Fibroblast of lung (primary cell): ENCODE data around the gene SNPH. TPM values are rescaled to one million over a fixed set of nuclear protein-coding genes. Genes with fewer than 3 reads are reported as not detected.

Source experiments
- DNase-seq, 2 donors: peaks; one replicate each; pipeline versions ENCODE4 v3.0.0 to v3.0.0-alpha.2; 2010; ENCODE audit warnings: low read depth in 2 of 2
- H2AFZ ChIP-seq: 2 replicates; pipeline ENCODE4 v1.5.1; 2012; ENCODE audit warnings: low read length, control low read depth, inconsistent platforms
- H3K27ac ChIP-seq: 2 replicates; pipeline ENCODE4 v1.5.1; 2011; ENCODE audit warnings: low read length, control low read depth; ENCODE audit not compliant: insufficient read depth
- H3K27me3 ChIP-seq: 2 replicates; pipeline ENCODE4 v1.5.1; 2011; ENCODE audit warnings: mild to moderate bottlenecking, low read length; ENCODE audit not compliant: control insufficient read depth, insufficient read depth
- H3K36me3 ChIP-seq: 2 replicates; pipeline ENCODE4 v1.5.1; 2011; ENCODE audit warnings: low read length; ENCODE audit not compliant: control insufficient read depth, insufficient read depth
- H3K4me1 ChIP-seq: 2 replicates; pipeline ENCODE4 v1.5.1; 2011; ENCODE audit warnings: low read length; ENCODE audit not compliant: control insufficient read depth, insufficient read depth; ENCODE audit errors: extremely low read depth
- H3K4me2 ChIP-seq: 2 replicates; pipeline ENCODE4 v1.5.1; 2011; ENCODE audit warnings: low read length, control low read depth; ENCODE audit not compliant: insufficient read depth; ENCODE audit errors: extremely low read depth
- H3K4me3 ChIP-seq, 4 experiments: fragments of 200-600 bp in 1 of 4; sonication (generic) in 1 of 4; replicated peaks in 1 of 4; 2 replicates each; pipeline ENCODE4 v1.5.1; 2011 to 2016; ENCODE audit warnings: low read length in 4 of 4, low read depth in 3 of 4, mild to moderate bottlenecking in 3 of 4, control low read depth in 2 of 4, inconsistent platforms in 1 of 4, mixed read lengths in 1 of 4; ENCODE audit not compliant: insufficient read depth in 1 of 4; ENCODE audit errors: control extremely low read depth in 1 of 4
- H3K79me2 ChIP-seq: 2 replicates; pipeline ENCODE4 v1.5.1; 2012; ENCODE audit warnings: mild to moderate bottlenecking, low read length, inconsistent platforms; ENCODE audit not compliant: control insufficient read depth, insufficient read depth
- H3K9ac ChIP-seq: 2 replicates; pipeline ENCODE4 v1.5.1; 2011; ENCODE audit warnings: mild to moderate bottlenecking, low read length, control low read depth; ENCODE audit not compliant: insufficient read depth
- H3K9me3 ChIP-seq: 2 replicates; pipeline ENCODE4 v1.5.1; 2012; ENCODE audit warnings: low read depth, low read length; ENCODE audit not compliant: control insufficient read depth, insufficient read depth
- H4K20me1 ChIP-seq: 2 replicates; pipeline ENCODE4 v1.5.1; 2011; ENCODE audit warnings: low read length; ENCODE audit not compliant: control insufficient read depth, insufficient read depth; ENCODE audit errors: extremely low read depth
- EZH2 ChIP-seq: IDR thresholded peaks from 2 replicates; pipeline ENCODE4 v1.5.1; 2012; ENCODE audit warnings: low read length, control low read depth, mild to moderate bottlenecking; ENCODE audit errors: missing control alignments
- polyA plus RNA-seq, 2 donors: library from polyadenylated mRNA; depleted of rRNA in 1 of 2; stranded (reverse) in 1 of 2; unstranded in 1 of 2; fragments of >200 nt; gene quantifications; 2 replicates each; pipeline ENCODE4 v1.2.1, GENCODE V29; 2011 to 2012; ENCODE audit warnings: missing spikeins in 1 of 2
- total RNA-seq: library from RNA; depleted of rRNA; stranded (reverse); fragments of >200 nt; gene quantifications from 2 replicates; pipeline ENCODE4 v1.2.1, GENCODE V29; 2014
- TF ChIP-seq, protein P1 (sequence below), 2 donors: IDR thresholded peaks in 1 of 2; conservative IDR thresholded peaks in 1 of 2; 1 replicate in 1 of 2; 2 replicates in 1 of 2; pipeline ENCODE4 v1.5.1; 2011 to 2012; ENCODE audit warnings: low read length in 2 of 2, control low read depth in 1 of 2, inconsistent platforms in 1 of 2, low read depth in 1 of 2, mild to moderate bottlenecking in 1 of 2

Gene SNPH
- total and polyA plus RNA-seq, 2 donors (not counting 1 experiment from before 2014, with no cell fraction given): 0.85 to 18.5 TPM

- no peak for DNase-seq
- no peak for TF ChIP-seq EZH2
- TF ChIP-seq, protein P1, sequence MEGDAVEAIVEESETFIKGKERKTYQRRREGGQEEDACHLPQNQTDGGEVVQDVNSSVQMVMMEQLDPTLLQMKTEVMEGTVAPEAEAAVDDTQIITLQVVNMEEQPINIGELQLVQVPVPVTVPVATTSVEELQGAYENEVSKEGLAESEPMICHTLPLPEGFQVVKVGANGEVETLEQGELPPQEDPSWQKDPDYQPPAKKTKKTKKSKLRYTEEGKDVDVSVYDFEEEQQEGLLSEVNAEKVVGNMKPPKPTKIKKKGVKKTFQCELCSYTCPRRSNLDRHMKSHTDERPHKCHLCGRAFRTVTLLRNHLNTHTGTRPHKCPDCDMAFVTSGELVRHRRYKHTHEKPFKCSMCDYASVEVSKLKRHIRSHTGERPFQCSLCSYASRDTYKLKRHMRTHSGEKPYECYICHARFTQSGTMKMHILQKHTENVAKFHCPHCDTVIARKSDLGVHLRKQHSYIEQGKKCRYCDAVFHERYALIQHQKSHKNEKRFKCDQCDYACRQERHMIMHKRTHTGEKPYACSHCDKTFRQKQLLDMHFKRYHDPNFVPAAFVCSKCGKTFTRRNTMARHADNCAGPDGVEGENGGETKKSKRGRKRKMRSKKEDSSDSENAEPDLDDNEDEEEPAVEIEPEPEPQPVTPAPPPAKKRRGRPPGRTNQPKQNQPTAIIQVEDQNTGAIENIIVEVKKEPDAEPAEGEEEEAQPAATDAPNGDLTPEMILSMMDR (conservative IDR thresholded peaks at IDR 0.05 in 1 of 2, IDR thresholded peaks at IDR 0.05 in 1 of 2; ENCODE audit: low read depth in 1 of 2, low read length in 2 of 2): no peak
- H2AFZ ChIP-seq: no peak overlapping the region
- no peaks in the 10 kb centered on the region for H3K27me3 ChIP-seq
- no peak overlapping the region for H3K4me3 ChIP-seq
- no peaks in the 10 kb centered on the region for H3K9me3 ChIP-seq
- peaks cover 3% of the 10 kb centered on the region for H3K79me2 ChIP-seq
- no peak overlapping the region for H3K4me2 ChIP-seq
- no peak overlapping the region for H3K9ac ChIP-seq
- H4K20me1 ChIP-seq: peaks cover 2% of the 10 kb centered on the region
- H3K4me1 ChIP-seq: peaks cover 3% of the 10 kb centered on the region
- H3K36me3 ChIP-seq: peaks cover 2% of the 10 kb centered on the region
- H3K27ac ChIP-seq: no peak overlapping the region
Measured at GRCh38 chr20:1281279-1282057, 15.4 kb downstream of the SNPH start.

- Histone ChIP-seq H3K27me3 (no peaks in the 10 kb centered on the region), H4K20me1 (peaks cover 2% of the 10 kb centered on the region), H3K36me3 (peaks cover 2% of the 10 kb centered on the region), H3K79me2 (no peaks in the 10 kb centered on the region), H2AFZ (no peak overlapping the region), H3K4me3 (no peak overlapping the region), H3K9ac (no peak overlapping the region), H3K4me2 (no peak overlapping the region), H3K4me1 (peaks cover 3% of the 10 kb centered on the region), H3K9me3 (no peaks in the 10 kb centered on the region), H3K27ac (no peak overlapping the region)
- DNase-seq: no peak
- TF ChIP-seq, protein P1 (conservative IDR thresholded peaks at IDR 0.05 in 1 of 2, IDR thresholded peaks at IDR 0.05 in 1 of 2; ENCODE audit: low read depth in 1 of 2, low read length in 2 of 2): no peak
- no peak for TF ChIP-seq EZH2
Measured at GRCh38 chr20:1282966-1283365, 16.9 kb downstream of the SNPH start.

- Histone ChIP-seq H3K27me3 (no peaks in the 10 kb centered on the region), H3K36me3 (peaks cover 2% of the 10 kb centered on the region), H3K9ac (no peak overlapping the region), H3K27ac (no peak overlapping the region), H4K20me1 (peaks cover 2% of the 10 kb centered on the region), H3K4me1 (peaks cover 3% of the 10 kb centered on the region), H3K9me3 (no peaks in the 10 kb centered on the region), H3K4me2 (no peak overlapping the region), H3K79me2 (no peaks in the 10 kb centered on the region), H3K4me3 (no peak overlapping the region), H2AFZ (no peak overlapping the region)
- TF ChIP-seq, protein P1 (conservative IDR thresholded peaks at IDR 0.05 in 1 of 2, IDR thresholded peaks at IDR 0.05 in 1 of 2; ENCODE audit: low read depth in 1 of 2, low read length in 2 of 2): no peak
- TF ChIP-seq EZH2: no peak
- peak in 1 of 2 donors; percentile 24 for DNase-seq
Measured at GRCh38 chr20:1283522-1284510, 17.7 kb downstream of the SNPH start.
